Measurements from ENCODE around the gene SOX3. TPM values are rescaled to one million over a fixed set of nuclear protein-coding genes. Genes with fewer than 3 reads are reported as not detected.

Gene SOX3
- total and polyA plus RNA-seq, 2 experiments from 2014 or later, result 0.42 TPM; not detected in 1

GRCh38 chrX:140508958-140509357, 4.1 kb upstream of the SOX3 start:
- DNase-seq (ENCODE audit: low read depth in 1 of 2, low spot score in 1 of 2), result no peak
- TF ChIP-seq, protein P1, sequence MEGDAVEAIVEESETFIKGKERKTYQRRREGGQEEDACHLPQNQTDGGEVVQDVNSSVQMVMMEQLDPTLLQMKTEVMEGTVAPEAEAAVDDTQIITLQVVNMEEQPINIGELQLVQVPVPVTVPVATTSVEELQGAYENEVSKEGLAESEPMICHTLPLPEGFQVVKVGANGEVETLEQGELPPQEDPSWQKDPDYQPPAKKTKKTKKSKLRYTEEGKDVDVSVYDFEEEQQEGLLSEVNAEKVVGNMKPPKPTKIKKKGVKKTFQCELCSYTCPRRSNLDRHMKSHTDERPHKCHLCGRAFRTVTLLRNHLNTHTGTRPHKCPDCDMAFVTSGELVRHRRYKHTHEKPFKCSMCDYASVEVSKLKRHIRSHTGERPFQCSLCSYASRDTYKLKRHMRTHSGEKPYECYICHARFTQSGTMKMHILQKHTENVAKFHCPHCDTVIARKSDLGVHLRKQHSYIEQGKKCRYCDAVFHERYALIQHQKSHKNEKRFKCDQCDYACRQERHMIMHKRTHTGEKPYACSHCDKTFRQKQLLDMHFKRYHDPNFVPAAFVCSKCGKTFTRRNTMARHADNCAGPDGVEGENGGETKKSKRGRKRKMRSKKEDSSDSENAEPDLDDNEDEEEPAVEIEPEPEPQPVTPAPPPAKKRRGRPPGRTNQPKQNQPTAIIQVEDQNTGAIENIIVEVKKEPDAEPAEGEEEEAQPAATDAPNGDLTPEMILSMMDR (IDR thresholded peaks at IDR 0.05; ENCODE audit: low read depth, low read length), result no peak
- H3K36me3 ChIP-seq, result no peaks in the 10 kb centered on the region
- H3K27ac ChIP-seq, result no peak overlapping the region
- peaks cover 100% of the 10 kb centered on the region for H3K27me3 ChIP-seq
- H3K4me1 ChIP-seq (ENCODE audit: low read depth), result no peaks in the 10 kb centered on the region
- H3K4me3 ChIP-seq, result no peak overlapping the region
- no peaks in the 10 kb centered on the region for H3K9me3 ChIP-seq (ENCODE audit: low read depth)

- TF ChIP-seq, protein P1 (IDR thresholded peaks at IDR 0.05; ENCODE audit: low read depth, low read length), result no peak
- H3K36me3 ChIP-seq, result no peaks in the 10 kb centered on the region
- no peaks in the 10 kb centered on the region for H3K4me1 ChIP-seq (ENCODE audit: low read depth)
- peak; percentile 19 to 64 for DNase-seq (ENCODE audit: low read depth in 1 of 2, low spot score in 1 of 2)
- H3K27ac ChIP-seq, result no peak overlapping the region
- H3K27me3 ChIP-seq, result peaks cover 99% of the 10 kb centered on the region
- no peak overlapping the region for H3K4me3 ChIP-seq
- no peaks in the 10 kb centered on the region for H3K9me3 ChIP-seq (ENCODE audit: low read depth)
These were observed 3.1 kb upstream of the SOX3 start for GRCh38 chrX:140507982-140508305.

- H3K4me1 ChIP-seq (ENCODE audit: low read depth), result no peaks in the 10 kb centered on the region
- DNase-seq (ENCODE audit: low read depth in 1 of 2, low spot score in 1 of 2), result no peak
- H3K9me3 ChIP-seq (ENCODE audit: low read depth), result no peaks in the 10 kb centered on the region
- no peak overlapping the region for H3K4me3 ChIP-seq
- H3K27ac ChIP-seq, result no peak overlapping the region
- TF ChIP-seq, protein P1 (IDR thresholded peaks at IDR 0.05; ENCODE audit: low read depth, low read length), result no peak
- H3K27me3 ChIP-seq, result peaks cover 99% of the 10 kb centered on the region
- no peaks in the 10 kb centered on the region for H3K36me3 ChIP-seq
These were observed 2.5 kb upstream of the SOX3 start for GRCh38 chrX:140507223-140507981.

- H3K4me1 ChIP-seq (ENCODE audit: low read depth), result no peaks in the 10 kb centered on the region
- no peak overlapping the region for H3K27ac ChIP-seq
- no peak for DNase-seq (ENCODE audit: low read depth in 1 of 2, low spot score in 1 of 2)
- peaks cover 99% of the 10 kb centered on the region for H3K27me3 ChIP-seq
- no peak overlapping the region for H3K4me3 ChIP-seq
- TF ChIP-seq, protein P1 (IDR thresholded peaks at IDR 0.05; ENCODE audit: low read depth, low read length), result no peak
- H3K9me3 ChIP-seq (ENCODE audit: low read depth), result no peaks in the 10 kb centered on the region
- no peaks in the 10 kb centered on the region for H3K36me3 ChIP-seq
These were observed 810 bp upstream of the SOX3 start for GRCh38 chrX:140505421-140506337.

- peaks cover 99% of the 10 kb centered on the region for H3K27me3 ChIP-seq
- no peaks in the 10 kb centered on the region for H3K9me3 ChIP-seq (ENCODE audit: low read depth)
- H3K27ac ChIP-seq, result no peak overlapping the region
- peak overlapping the region; percentile 33 for H3K4me3 ChIP-seq
- H3K4me1 ChIP-seq (ENCODE audit: low read depth), result no peaks in the 10 kb centered on the region
- DNase-seq (ENCODE audit: low read depth in 1 of 2, low spot score in 1 of 2), result peak; percentile 18 to 68
- TF ChIP-seq, protein P1 (IDR thresholded peaks at IDR 0.05; ENCODE audit: low read depth, low read length), result no peak
- H3K36me3 ChIP-seq, result no peaks in the 10 kb centered on the region
These were observed 1.0 kb downstream of the SOX3 start for GRCh38 chrX:140503714-140504351.
